HepG2 (cell line): ENCODE results near the gene HMG20B. TPM values are rescaled to one million over a fixed set of nuclear protein-coding genes. Genes with fewer than 3 reads are reported as not detected.
A peak's percentile ranks its signal among the peaks of the same experiment; 100 is the strongest.

ENCODE experiments used
- ARID2 ChIP-seq: sonication (generic); formaldehyde crosslinking; IDR thresholded peaks from 2 replicates; pipeline ENCODE4 v1.8.1; 2022; ENCODE audit warnings: mild to moderate bottlenecking, missing genetic modification reagents, borderline replicate concordance
- ASH2L ChIP-seq: fragments of 300-600, 200-600 bp; sonication (generic); IDR thresholded peaks from 2 replicates; pipeline ENCODE4 v1.7.0; 2017; ENCODE audit warnings: low read depth, mild to moderate bottlenecking, moderate library complexity, mixed read lengths, low read length; ENCODE audit not compliant: insufficient read length
- CHCHD3 ChIP-seq: sonication (generic); formaldehyde crosslinking; IDR thresholded peaks from 2 replicates; pipeline ENCODE4 v1.8.0; 2022; ENCODE audit warnings: mild to moderate bottlenecking, missing genetic modification reagents, moderate library complexity
- CREM ChIP-seq, 2 experiments: sonication (generic) in 1 of 2; formaldehyde crosslinking in 1 of 2; IDR thresholded peaks; 2 replicates each; pipeline versions ENCODE4 v1.4.0 to v1.6.1; 2016 to 2020; ENCODE audit warnings: antibody characterized with exemption in 1 of 2, mild to moderate bottlenecking in 1 of 2, missing genetic modification reagents in 1 of 2
- KAT7 ChIP-seq: IDR thresholded peaks from 2 replicates; pipeline ENCODE4 v1.6.1; 2018; ENCODE audit warnings: borderline replicate concordance, missing compliant biosample characterization
- KMT2A ChIP-seq: sonication (generic); formaldehyde crosslinking; IDR thresholded peaks from 2 replicates; pipeline ENCODE4 v1.4.0; 2020; ENCODE audit warnings: missing genetic modification reagents
- NFIB ChIP-seq: sonication (generic); formaldehyde crosslinking; IDR thresholded peaks from 2 replicates; pipeline ENCODE4 v1.9.0; 2021; ENCODE audit warnings: missing genetic modification reagents, mild to moderate bottlenecking, borderline replicate concordance
- PCBP2 ChIP-seq: fragments of 200-400 bp; formaldehyde crosslinking; optimal IDR thresholded peaks from 2 replicates; pipeline ENCODE3; 2018; ENCODE audit warnings: low read length, low read depth; ENCODE audit not compliant: poor library complexity, severe bottlenecking
- SMAD3 ChIP-seq: sonication (generic); formaldehyde crosslinking; IDR thresholded peaks from 2 replicates; pipeline ENCODE4 v1.4.0; 2020; ENCODE audit warnings: missing genetic modification reagents
- TARDBP ChIP-seq: sonication (generic); formaldehyde crosslinking; IDR thresholded peaks from 2 replicates; pipeline ENCODE4 v1.8.0; 2022; ENCODE audit warnings: mild to moderate bottlenecking, missing genetic modification reagents
- TMF1 ChIP-seq: sonication (generic); formaldehyde crosslinking; IDR thresholded peaks from 2 replicates; pipeline ENCODE4 v1.8.1; 2022; ENCODE audit warnings: low read depth, missing genetic modification reagents
- ZNF274 ChIP-seq: sonication (generic); formaldehyde crosslinking; IDR thresholded peaks from 2 replicates; pipeline ENCODE4 v1.5.1; 2020; ENCODE audit warnings: mild to moderate bottlenecking, missing genetic modification reagents
- ZNF562 ChIP-seq: sonication (generic); formaldehyde crosslinking; IDR thresholded peaks from 2 replicates; pipeline ENCODE4 v1.8.0; 2022; ENCODE audit warnings: missing genetic modification reagents, borderline replicate concordance
- ZNF589 ChIP-seq: sonication (generic); formaldehyde crosslinking; conservative IDR thresholded peaks from 2 replicates; pipeline ENCODE4 v1.8.0; 2022; ENCODE audit warnings: mild to moderate bottlenecking, moderate library complexity, missing genetic modification reagents
- ZNF709 ChIP-seq: sonication (generic); formaldehyde crosslinking; IDR thresholded peaks from 2 replicates; pipeline ENCODE4 v1.5.0; 2020; ENCODE audit warnings: mild to moderate bottlenecking, missing genetic modification reagents
- polyA plus RNA-seq, 8 experiments: library from polyadenylated mRNA; depleted of rRNA in 3 of 8; stranded (reverse) in 7 of 8; unstranded in 1 of 8; fragments of >200 nt; fragmentation: Illumina TruSeq in 4 of 8; extraction: Trizol in 4 of 8; gene quantifications; 2 replicates each; pipeline versions ENCODE4 v1.2.1 to v1.2.3, GENCODE V29; 2011 to 2016; ENCODE audit warnings: low read depth in 4 of 8, missing spikeins in 1 of 8, mixed read lengths in 1 of 8; ENCODE audit not compliant: insufficient read depth in 1 of 8
- total RNA-seq, 5 experiments: library from RNA; depleted of rRNA; stranded (reverse); fragments of >200 nt; fragmentation: Illumina TruSeq; extraction: Trizol; gene quantifications; 2 replicates each; pipeline ENCODE4 v1.2.3, GENCODE V29; 2016; ENCODE audit warnings: low read depth in 1 of 5
- TF ChIP-seq, protein P1 (sequence below): conservative IDR thresholded peaks from 2 replicates; pipeline ENCODE4 v1.6.1; 2018; ENCODE audit warnings: missing genetic modification reagents
- TF ChIP-seq, protein P2 (sequence below): sonication (generic); formaldehyde crosslinking; IDR thresholded peaks from 2 replicates; pipeline ENCODE4 v1.4.0; 2020; ENCODE audit warnings: missing genetic modification reagents, borderline replicate concordance
- TF ChIP-seq, protein P3 (sequence below): IDR thresholded peaks from 2 replicates; pipeline ENCODE4 v1.6.1; 2016; ENCODE audit warnings: missing compliant biosample characterization, missing genetic modification reagents, borderline replicate concordance
- TF ChIP-seq, protein P4 (sequence below): sonication (generic); formaldehyde crosslinking; IDR thresholded peaks from 2 replicates; pipeline ENCODE4 v1.5.0; 2020; ENCODE audit warnings: missing genetic modification reagents, mild to moderate bottlenecking, borderline replicate concordance
- TF ChIP-seq, protein P5 (sequence below): sonication (generic); formaldehyde crosslinking; IDR thresholded peaks from 2 replicates; pipeline ENCODE4 v1.4.0; 2020; ENCODE audit warnings: mild to moderate bottlenecking, missing genetic modification reagents

HMG20B gene
- total and polyA plus RNA-seq, 2 of the 13 experiments (the other 11 are each of a cell fraction or from before 2014, with no cell fraction given) = 23.9 to 29.2 TPM

DNA sequence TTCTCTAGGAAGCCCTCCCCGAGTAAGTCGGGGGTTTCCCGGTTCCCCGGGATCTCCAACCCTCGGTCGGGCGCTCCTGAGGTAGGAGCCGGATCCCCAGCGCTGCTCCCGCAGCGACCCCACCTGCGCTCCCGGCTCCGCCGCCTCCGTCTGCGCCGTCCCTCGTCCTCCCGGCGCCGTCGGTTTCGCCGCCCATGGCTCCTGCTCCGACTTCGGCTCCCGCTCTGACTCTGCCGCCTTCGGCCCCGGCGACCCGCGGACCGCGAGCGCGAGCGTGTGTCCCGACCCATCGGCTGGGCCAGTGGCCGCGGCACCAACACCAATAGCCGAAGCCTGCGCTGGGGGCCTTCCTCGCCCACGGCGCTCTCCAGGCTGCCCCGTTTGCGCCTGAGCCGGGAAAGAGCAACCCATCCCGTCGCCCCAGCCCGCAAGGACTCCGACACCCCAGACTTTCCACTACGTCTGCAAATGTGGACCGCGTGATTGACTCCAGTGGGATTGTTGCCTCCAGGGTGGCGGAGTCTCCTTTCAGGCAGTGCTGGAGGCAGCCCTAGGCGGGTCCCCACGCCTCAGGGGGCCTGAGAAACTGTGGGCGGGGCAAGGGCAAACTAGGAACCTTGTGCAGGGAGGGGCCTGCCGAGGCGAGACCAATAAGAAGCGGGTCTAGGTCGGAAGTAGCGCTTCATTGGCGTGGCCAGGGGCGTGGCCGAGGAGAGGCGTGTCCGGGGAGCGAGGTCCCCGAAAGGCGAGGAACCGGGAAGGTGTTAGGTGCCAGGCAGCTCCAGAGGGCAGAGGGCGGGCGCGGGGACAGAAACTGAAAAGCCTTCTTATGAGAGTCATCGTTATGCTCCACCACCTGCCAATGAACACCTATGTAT is 54.0 kb downstream of the HMG20B start, which contains the start of gene CACTIN (continued):
- TF ChIP-seq ZNF589 (CRISPR knock-in tag) (0 out of 2 replicates have a peak, but pooled peaks have one; percentile 17), CHCHD3 (CRISPR knock-in tag) (no peak; the same call in 1 of the 2 replicates), ZNF274 (CRISPR knock-in tag) (peak; percentile 77; the same call in 1 of the 2 replicates), ZNF709 (CRISPR knock-in tag) (peak; percentile 75), TMF1 (peak; percentile 73; the same call in 1 of the 2 replicates), ASH2L (peak; percentile 92), ZNF562 (CRISPR knock-in tag) (no peak), KMT2A (CRISPR knock-in tag) (peak; percentile 95), NFIB (no peak), KAT7 (CRISPR knock-in tag) (peak; percentile 69; the same call in 1 of the 2 replicates), TARDBP (CRISPR knock-in tag) (peak; percentile 94), ARID2 (0 out of 2 replicates have a peak, but pooled peaks have one; percentile 44), PCBP2 (no peak), SMAD3 (CRISPR knock-in tag) (no peak; the same call in 1 of the 2 replicates), CREM (IDR thresholded peaks at IDR 0.05) (peak; percentile 87), CREM (CRISPR knock-in tag; IDR thresholded peaks at IDR 0.05) (no peak)
- TF ChIP-seq, protein P1, sequence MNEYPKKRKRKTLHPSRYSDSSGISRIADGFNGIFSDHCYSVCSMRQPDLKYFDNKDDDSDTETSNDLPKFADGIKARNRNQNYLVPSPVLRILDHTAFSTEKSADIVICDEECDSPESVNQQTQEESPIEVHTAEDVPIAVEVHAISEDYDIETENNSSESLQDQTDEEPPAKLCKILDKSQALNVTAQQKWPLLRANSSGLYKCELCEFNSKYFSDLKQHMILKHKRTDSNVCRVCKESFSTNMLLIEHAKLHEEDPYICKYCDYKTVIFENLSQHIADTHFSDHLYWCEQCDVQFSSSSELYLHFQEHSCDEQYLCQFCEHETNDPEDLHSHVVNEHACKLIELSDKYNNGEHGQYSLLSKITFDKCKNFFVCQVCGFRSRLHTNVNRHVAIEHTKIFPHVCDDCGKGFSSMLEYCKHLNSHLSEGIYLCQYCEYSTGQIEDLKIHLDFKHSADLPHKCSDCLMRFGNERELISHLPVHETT (CRISPR knock-in tag) = peak; percentile 81
- TF ChIP-seq, protein P2, sequence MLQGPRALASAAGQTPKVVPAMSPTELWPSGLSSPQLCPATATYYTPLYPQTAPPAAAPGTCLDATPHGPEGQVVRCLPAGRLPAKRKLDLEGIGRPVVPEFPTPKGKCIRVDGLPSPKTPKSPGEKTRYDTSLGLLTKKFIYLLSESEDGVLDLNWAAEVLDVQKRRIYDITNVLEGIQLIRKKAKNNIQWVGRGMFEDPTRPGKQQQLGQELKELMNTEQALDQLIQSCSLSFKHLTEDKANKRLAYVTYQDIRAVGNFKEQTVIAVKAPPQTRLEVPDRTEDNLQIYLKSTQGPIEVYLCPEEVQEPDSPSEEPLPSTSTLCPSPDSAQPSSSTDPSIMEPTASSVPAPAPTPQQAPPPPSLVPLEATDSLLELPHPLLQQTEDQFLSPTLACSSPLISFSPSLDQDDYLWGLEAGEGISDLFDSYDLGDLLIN (CRISPR knock-in tag) = no peak
- TF ChIP-seq, protein P3, sequence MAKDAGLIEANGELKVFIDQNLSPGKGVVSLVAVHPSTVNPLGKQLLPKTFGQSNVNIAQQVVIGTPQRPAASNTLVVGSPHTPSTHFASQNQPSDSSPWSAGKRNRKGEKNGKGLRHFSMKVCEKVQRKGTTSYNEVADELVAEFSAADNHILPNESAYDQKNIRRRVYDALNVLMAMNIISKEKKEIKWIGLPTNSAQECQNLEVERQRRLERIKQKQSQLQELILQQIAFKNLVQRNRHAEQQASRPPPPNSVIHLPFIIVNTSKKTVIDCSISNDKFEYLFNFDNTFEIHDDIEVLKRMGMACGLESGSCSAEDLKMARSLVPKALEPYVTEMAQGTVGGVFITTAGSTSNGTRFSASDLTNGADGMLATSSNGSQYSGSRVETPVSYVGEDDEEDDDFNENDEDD = peak; percentile 44; the same call in 1 of the 2 replicates
- TF ChIP-seq, protein P4, sequence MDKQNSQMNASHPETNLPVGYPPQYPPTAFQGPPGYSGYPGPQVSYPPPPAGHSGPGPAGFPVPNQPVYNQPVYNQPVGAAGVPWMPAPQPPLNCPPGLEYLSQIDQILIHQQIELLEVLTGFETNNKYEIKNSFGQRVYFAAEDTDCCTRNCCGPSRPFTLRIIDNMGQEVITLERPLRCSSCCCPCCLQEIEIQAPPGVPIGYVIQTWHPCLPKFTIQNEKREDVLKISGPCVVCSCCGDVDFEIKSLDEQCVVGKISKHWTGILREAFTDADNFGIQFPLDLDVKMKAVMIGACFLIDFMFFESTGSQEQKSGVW = no peak
- TF ChIP-seq, protein P5, sequence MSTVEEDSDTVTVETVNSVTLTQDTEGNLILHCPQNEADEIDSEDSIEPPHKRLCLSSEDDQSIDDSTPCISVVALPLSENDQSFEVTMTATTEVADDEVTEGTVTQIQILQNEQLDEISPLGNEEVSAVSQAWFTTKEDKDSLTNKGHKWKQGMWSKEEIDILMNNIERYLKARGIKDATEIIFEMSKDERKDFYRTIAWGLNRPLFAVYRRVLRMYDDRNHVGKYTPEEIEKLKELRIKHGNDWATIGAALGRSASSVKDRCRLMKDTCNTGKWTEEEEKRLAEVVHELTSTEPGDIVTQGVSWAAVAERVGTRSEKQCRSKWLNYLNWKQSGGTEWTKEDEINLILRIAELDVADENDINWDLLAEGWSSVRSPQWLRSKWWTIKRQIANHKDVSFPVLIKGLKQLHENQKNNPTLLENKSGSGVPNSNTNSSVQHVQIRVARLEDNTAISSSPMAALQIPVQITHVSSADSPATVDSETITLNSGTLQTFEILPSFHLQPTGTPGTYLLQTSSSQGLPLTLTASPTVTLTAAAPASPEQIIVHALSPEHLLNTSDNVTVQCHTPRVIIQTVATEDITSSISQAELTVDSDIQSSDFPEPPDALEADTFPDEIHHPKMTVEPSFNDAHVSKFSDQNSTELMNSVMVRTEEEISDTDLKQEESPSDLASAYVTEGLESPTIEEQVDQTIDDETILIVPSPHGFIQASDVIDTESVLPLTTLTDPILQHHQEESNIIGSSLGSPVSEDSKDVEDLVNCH (CRISPR knock-in tag) = no peak
